Measurements from ENCODE around the gene FOXN4.

GRCh38 chr12:109289551-109289950 lies 19.5 kb downstream of the FOXN4 start:
- TF ChIP-seq, protein P1, sequence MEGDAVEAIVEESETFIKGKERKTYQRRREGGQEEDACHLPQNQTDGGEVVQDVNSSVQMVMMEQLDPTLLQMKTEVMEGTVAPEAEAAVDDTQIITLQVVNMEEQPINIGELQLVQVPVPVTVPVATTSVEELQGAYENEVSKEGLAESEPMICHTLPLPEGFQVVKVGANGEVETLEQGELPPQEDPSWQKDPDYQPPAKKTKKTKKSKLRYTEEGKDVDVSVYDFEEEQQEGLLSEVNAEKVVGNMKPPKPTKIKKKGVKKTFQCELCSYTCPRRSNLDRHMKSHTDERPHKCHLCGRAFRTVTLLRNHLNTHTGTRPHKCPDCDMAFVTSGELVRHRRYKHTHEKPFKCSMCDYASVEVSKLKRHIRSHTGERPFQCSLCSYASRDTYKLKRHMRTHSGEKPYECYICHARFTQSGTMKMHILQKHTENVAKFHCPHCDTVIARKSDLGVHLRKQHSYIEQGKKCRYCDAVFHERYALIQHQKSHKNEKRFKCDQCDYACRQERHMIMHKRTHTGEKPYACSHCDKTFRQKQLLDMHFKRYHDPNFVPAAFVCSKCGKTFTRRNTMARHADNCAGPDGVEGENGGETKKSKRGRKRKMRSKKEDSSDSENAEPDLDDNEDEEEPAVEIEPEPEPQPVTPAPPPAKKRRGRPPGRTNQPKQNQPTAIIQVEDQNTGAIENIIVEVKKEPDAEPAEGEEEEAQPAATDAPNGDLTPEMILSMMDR (IDR thresholded peaks at IDR 0.05): no peak
- TF ChIP-seq POLR2A (IDR thresholded peaks at IDR 0.05; ENCODE audit: low read depth) (no peak), EP300 (IDR thresholded peaks at IDR 0.05) (no peak)

Measured in esophagus muscularis mucosa (tissue), 4 donors.